Natural killer cell treated with Interleukin-12 subunit alpha and Interleukin-12 subunit beta and Interleukin-15 and Interleukin-18, amount 100 ng/mL, for 72 hours (primary cell): Measurements from ENCODE around the gene DNASE1L2. TPM values are rescaled to one million over a fixed set of nuclear protein-coding genes. Genes with fewer than 3 reads are reported as not detected.
"Not testable (repeated sequence)": the region's sequence is repeated elsewhere in the genome, so short reads cannot be mapped to it uniquely, and the experiment has no call there.

Experiments used
- ATAC-seq, 2 donors: fragments of 150-1000 bp; cut with Tn5 transposase in 1 of 2; sonication (Bioruptor Pico), chemical (Tn5 transposase) in 1 of 2; 2 replicates each; pipeline ENCODE4 v1.10.0; 2021
- DNase-seq: peaks from one replicate; pipeline ENCODE4 v3.0.0; 2022; ENCODE audit warnings: low spot score
- H3K27ac Mint-ChIP-seq, 2 donors: 1 replicate in 1 of 2; 2 replicates in 1 of 2; pipeline ENCODE4 v1.8.0; 2022; ENCODE audit warnings: mixed read lengths in 2 of 2, mild to moderate bottlenecking in 1 of 2, moderate library complexity in 1 of 2
- H3K27me3 Mint-ChIP-seq, 2 donors: 1 replicate in 1 of 2; 2 replicates in 1 of 2; pipeline ENCODE4 v1.8.0; 2022; ENCODE audit warnings: mixed read lengths in 2 of 2
- H3K36me3 Mint-ChIP-seq: one replicate; pipeline ENCODE4 v1.8.0; 2022; ENCODE audit warnings: mixed read lengths
- H3K4me1 Mint-ChIP-seq, 2 donors: 1 replicate in 1 of 2; 2 replicates in 1 of 2; pipeline ENCODE4 v1.8.0; 2022; ENCODE audit warnings: low read depth in 2 of 2, mixed read lengths in 2 of 2, mild to moderate bottlenecking in 1 of 2
- H3K4me3 Mint-ChIP-seq: one replicate; pipeline ENCODE4 v1.8.0; 2022; ENCODE audit warnings: mixed read lengths
- H3K9me3 Mint-ChIP-seq: 2 replicates; pipeline ENCODE4 v1.8.0; 2022; ENCODE audit warnings: mixed read lengths
- total RNA-seq, 2 donors: library from RNA; stranded (reverse); gene quantifications; one replicate each; pipeline ENCODE4 v1.2.3, GENCODE V29; 2022

DNASE1L2 gene
- total RNA-seq, 2 donors from 2014 or later = 0.88 to 3.5 TPM

GRCh38 chr16:2233872-2234812, 2.1 kb upstream of the DNASE1L2 start:
- no peak for DNase-seq
- no peaks in the 10 kb centered on the region for H3K36me3 Mint-ChIP-seq
- ATAC-seq = no peak
- H3K27me3 Mint-ChIP-seq = peaks cover 0 to 2% of the 10 kb centered on the region in 2 donors
- no peaks in the 10 kb centered on the region for H3K4me1 Mint-ChIP-seq
- H3K4me3 Mint-ChIP-seq = no peak overlapping the region
- H3K27ac Mint-ChIP-seq = no peak overlapping the region
- H3K9me3 Mint-ChIP-seq = no peaks in the 10 kb centered on the region

GRCh38 chr16:2234813-2235170, 1.5 kb upstream of the DNASE1L2 start:
- Mint-ChIP-seq H3K27ac (no peak overlapping the region), H3K4me3 (no peak overlapping the region), H3K36me3 (no peaks in the 10 kb centered on the region), H3K27me3 (peaks cover 0 to 2% of the 10 kb centered on the region in 2 donors), H3K9me3 (no peaks in the 10 kb centered on the region), H3K4me1 (no peaks in the 10 kb centered on the region)
- no peak for DNase-seq
- no peak for ATAC-seq

GRCh38 chr16:2235234-2235651, 1.0 kb upstream of the DNASE1L2 start:
- no peak for ATAC-seq

GRCh38 chr16:2235695-2236336, 428 bp upstream of the DNASE1L2 start:
- Mint-ChIP-seq H3K27me3 (peaks cover 0 to 2% of the 10 kb centered on the region in 2 donors), H3K4me1 (no peaks in the 10 kb centered on the region), H3K27ac (no peak overlapping the region), H3K4me3 (no peak overlapping the region), H3K36me3 (no peaks in the 10 kb centered on the region), H3K9me3 (no peaks in the 10 kb centered on the region)
- ATAC-seq (no peak), DNase-seq (no peak)

More at GRCh38 chr16:2235234-2235651, 1.0 kb upstream of the DNASE1L2 start:
- peaks cover 0 to 2% of the 10 kb centered on the region in 2 donors for H3K27me3 Mint-ChIP-seq
- no peak overlapping the region for H3K27ac Mint-ChIP-seq
- no peaks in the 10 kb centered on the region for H3K4me1 Mint-ChIP-seq
- no peaks in the 10 kb centered on the region for H3K36me3 Mint-ChIP-seq
- no peaks in the 10 kb centered on the region for H3K9me3 Mint-ChIP-seq
- H3K4me3 Mint-ChIP-seq = no peak overlapping the region
- no peak for DNase-seq

GRCh38 chr16:2237102-2237482, 848 bp downstream of the DNASE1L2 start:
- H3K36me3 Mint-ChIP-seq = no peaks in the 10 kb centered on the region
- H3K4me1 Mint-ChIP-seq = no peaks in the 10 kb centered on the region
- no peaks in the 10 kb centered on the region for H3K9me3 Mint-ChIP-seq
- no peak for DNase-seq
- ATAC-seq = no peak
- no peak overlapping the region for H3K4me3 Mint-ChIP-seq
- no peak overlapping the region for H3K27ac Mint-ChIP-seq
- H3K27me3 Mint-ChIP-seq = peaks cover 0 to 2% of the 10 kb centered on the region in 2 donors

- Mint-ChIP-seq H3K9me3 (no peaks in the 10 kb centered on the region), H3K27ac (no peak overlapping the region), H3K4me1 (peaks cover 0 to 2% of the 10 kb centered on the region in 2 donors), H3K4me3 (no peak overlapping the region), H3K27me3 (peaks cover 0 to 2% of the 10 kb centered on the region in 2 donors), H3K36me3 (no peaks in the 10 kb centered on the region)
- ATAC-seq (no peak), DNase-seq (no peak)
Measured at GRCh38 chr16:2237493-2238149, 1.4 kb downstream of the DNASE1L2 start.

GRCh38 chr16:2238150-2238837, 2.0 kb downstream of the DNASE1L2 start:
- Mint-ChIP-seq H3K4me3 (no peak overlapping the region), H3K27me3 (peaks cover 0 to 2% of the 10 kb centered on the region in 2 donors), H3K9me3 (no peaks in the 10 kb centered on the region), H3K36me3 (no peaks in the 10 kb centered on the region), H3K27ac (no peak overlapping the region), H3K4me1 (peaks cover 0 to 2% of the 10 kb centered on the region in 2 donors)
- no peak for ATAC-seq
- no peak for DNase-seq

GRCh38 chr16:2238838-2239675, 2.8 kb downstream of the DNASE1L2 start:
- peaks cover 0 to 2% of the 10 kb centered on the region in 2 donors for H3K27me3 Mint-ChIP-seq
- ATAC-seq = no peak

GRCh38 chr16:2240331-2240730, 4.1 kb downstream of the DNASE1L2 start:
- not testable (repeated sequence) for DNase-seq, H3K27me3 Mint-ChIP-seq, H3K4me1 Mint-ChIP-seq, H3K27ac Mint-ChIP-seq, H3K36me3 Mint-ChIP-seq, ATAC-seq, H3K9me3 Mint-ChIP-seq, H3K4me3 Mint-ChIP-seq

More at GRCh38 chr16:2238838-2239675, 2.8 kb downstream of the DNASE1L2 start:
- Mint-ChIP-seq H3K4me1 (peaks cover 0 to 2% of the 10 kb centered on the region in 2 donors), H3K9me3 (no peaks in the 10 kb centered on the region), H3K4me3 (no peak overlapping the region), H3K36me3 (no peaks in the 10 kb centered on the region), H3K27ac (no peak overlapping the region)
- no peak for DNase-seq

GRCh38 chr16:2242598-2242997, 6.4 kb downstream of the DNASE1L2 start:
- Mint-ChIP-seq H3K27me3 (no peaks in the 10 kb centered on the region), H3K9me3 (no peaks in the 10 kb centered on the region), H3K27ac (no peak overlapping the region), H3K36me3 (no peaks in the 10 kb centered on the region), H3K4me1 (peaks cover 0 to 2% of the 10 kb centered on the region in 2 donors), H3K4me3 (no peak overlapping the region)
- ATAC-seq (no peak), DNase-seq (peak; percentile 35)

- no peak for ATAC-seq
- Mint-ChIP-seq H3K27me3 (no peaks in the 10 kb centered on the region), H3K36me3 (no peaks in the 10 kb centered on the region), H3K4me1 (peaks cover 0 to 2% of the 10 kb centered on the region in 2 donors), H3K9me3 (no peaks in the 10 kb centered on the region), H3K27ac (no peak overlapping the region), H3K4me3 (no peak overlapping the region)
- DNase-seq = peak; percentile 58
Measured at GRCh38 chr16:2243031-2243528, 6.8 kb downstream of the DNASE1L2 start.

- DNase-seq (peak; percentile 57), ATAC-seq (no peak)
- Mint-ChIP-seq H3K4me1 (peaks cover 0 to 2% of the 10 kb centered on the region in 2 donors), H3K36me3 (no peaks in the 10 kb centered on the region), H3K4me3 (no peak overlapping the region), H3K27me3 (no peaks in the 10 kb centered on the region), H3K9me3 (no peaks in the 10 kb centered on the region), H3K27ac (no peak overlapping the region)
Measured at GRCh38 chr16:2243781-2244180, 7.5 kb downstream of the DNASE1L2 start.
